CD4-positive, alpha-beta T cell (primary cell): ENCODE results near the gene COX19. TPM values are rescaled to one million over a fixed set of nuclear protein-coding genes. Genes with fewer than 3 reads are reported as not detected.

ENCODE experiments used
- ATAC-seq: fragments of 200-7000 bp; cut with Tn5 transposase; one replicate; pipeline ENCODE4 v1.10.0; 2022; ENCODE audit warnings: mild to moderate bottlenecking; ENCODE audit not compliant: poor library complexity
- CTCF ChIA-PET: fragments of 350-600 bp; sonication (Branson Sonifier 250); formaldehyde crosslinking; loops from one replicate; lab custom pipeline; 2021; ENCODE audit warnings: antibody characterized with exemption, inconsistent platforms; lab: Charles Lee
- POLR2A ChIA-PET: fragments of 350-600 bp; sonication (Branson Sonifier 250); formaldehyde crosslinking; loops from one replicate; lab custom pipeline; 2021; ENCODE audit warnings: antibody characterized with exemption, inconsistent platforms; lab: Charles Lee
- DNase-seq, 14 experiments: peaks; one replicate each; pipeline ENCODE4 v3.0.0-alpha.2; 2013 to 2020; ENCODE audit warnings: mixed read lengths in 2 of 14
- H3K27ac ChIP-seq, 2 donors: one replicate each; pipeline versions ENCODE4 v1.5.1 to v1.7.0; 2013; ENCODE audit warnings: low read length in 2 of 2, low read depth in 1 of 2, mild to moderate bottlenecking in 1 of 2
- H3K27me3 ChIP-seq, 2 experiments: 1 replicate in 1 of 2; 2 replicates in 1 of 2; pipeline versions ENCODE4 v1.6.1 to v1.7.0; 2013; ENCODE audit warnings: low read length in 2 of 2, control low read depth in 1 of 2, mild to moderate bottlenecking in 1 of 2, moderate library complexity in 1 of 2; ENCODE audit not compliant: insufficient read depth in 2 of 2, control insufficient read depth in 1 of 2
- H3K36me3 ChIP-seq: one replicate; pipeline ENCODE4 v1.6.1; 2013; ENCODE audit warnings: low read length, control low read depth; ENCODE audit not compliant: insufficient read depth
- H3K4me1 ChIP-seq: one replicate; pipeline ENCODE4 v1.6.1; 2013; ENCODE audit warnings: low read length, control low read depth; ENCODE audit not compliant: insufficient read depth
- H3K4me3 ChIP-seq: one replicate; pipeline ENCODE4 v1.5.1; 2013; ENCODE audit warnings: mild to moderate bottlenecking, low read length, moderate library complexity
- H3K9me3 ChIP-seq, 2 experiments: 1 replicate in 1 of 2; 2 replicates in 1 of 2; pipeline versions ENCODE4 v1.6.1 to v1.7.0; 2013; ENCODE audit warnings: low read length in 2 of 2, mild to moderate bottlenecking in 2 of 2, control low read depth in 1 of 2, moderate library complexity in 1 of 2; ENCODE audit not compliant: control insufficient read depth in 1 of 2, insufficient read depth in 1 of 2
- H3K27ac Mint-ChIP-seq: one replicate; pipeline ENCODE4 v1.8.0; 2020; ENCODE audit warnings: mixed read lengths
- H3K27me3 Mint-ChIP-seq: one replicate; pipeline ENCODE4 v1.8.0; 2021; ENCODE audit warnings: mixed read lengths
- H3K36me3 Mint-ChIP-seq: one replicate; pipeline ENCODE4 v1.8.0; 2021; ENCODE audit warnings: low read depth, mixed read lengths
- H3K4me1 Mint-ChIP-seq: one replicate; pipeline ENCODE4 v1.8.0; 2021; ENCODE audit warnings: low read depth, mixed read lengths
- H3K4me3 Mint-ChIP-seq: one replicate; pipeline ENCODE4 v1.8.0; 2020; ENCODE audit warnings: mild to moderate bottlenecking, mixed read lengths
- H3K9me3 Mint-ChIP-seq: one replicate; pipeline ENCODE4 v1.8.0; 2020; ENCODE audit warnings: mixed read lengths
- CTCF ChIP-seq: fragments of 200-600 bp; IDR thresholded peaks from one replicate; pipeline ENCODE4 v1.8.0; 2022; ENCODE audit warnings: antibody characterized with exemption, mild to moderate bottlenecking
- intact Hi-C, 2 experiments: fragments of 100-400 bp; cut with DNase I in 1 of 2; cut with micrococcal nuclease in 1 of 2; formaldehyde crosslinking; loops; one replicate each; pipeline versions ENCODE4 v1.15.1 to v1.9.0; 2023 to 2025; cut with DNase I, micrococcal nuclease
- total RNA-seq, 174 experiments: library from RNA in 2 of 174; stranded (reverse) in 2 of 174; gene quantifications; one replicate each; pipeline ENCODE4 v1.2.3 and lab custom pipeline; 2021 to 2026

Gene COX19
- total RNA-seq, 2 experiments from 2014 or later = 47.7 to 51.8 TPM

- peaks cover 7% of the 10 kb centered on the region for H3K4me1 Mint-ChIP-seq
Observed at GRCh38 chr7:1012716-1013095, 37.4 kb upstream of the COX19 start.

GRCh38 chr7:1012004-1012715 lies 36.8 kb upstream of the COX19 start:
- Mint-ChIP-seq H3K27me3 (no peaks in the 10 kb centered on the region), H3K4me1 (peaks cover 7% of the 10 kb centered on the region), H3K36me3 (peaks cover 9% of the 10 kb centered on the region), H3K9me3 (no peaks in the 10 kb centered on the region), H3K27ac (peak overlapping the region; percentile 67), H3K4me3 (no peak overlapping the region)
- ATAC-seq (no peak), DNase-seq (no peak)
- ChIA-PET POLR2A (no interaction called here), CTCF (no interaction called here)
- Histone ChIP-seq H3K27me3 (no peaks in the 10 kb centered on the region), H3K4me1 (peaks cover 29% of the 10 kb centered on the region), H3K27ac (no peak overlapping the region), H3K36me3 (peaks cover 16% of the 10 kb centered on the region), H3K9me3 (peaks cover 0 to 19% of the 10 kb centered on the region in 2 experiments), H3K4me3 (no peak overlapping the region)
- intact Hi-C loops = no loop called here
- no peak for TF ChIP-seq CTCF

More at GRCh38 chr7:1012716-1013095, 37.4 kb upstream of the COX19 start:
- no peak for ATAC-seq
- Histone ChIP-seq H3K4me3 (no peak overlapping the region), H3K36me3 (peaks cover 13% of the 10 kb centered on the region), H3K27me3 (no peaks in the 10 kb centered on the region), H3K4me1 (peaks cover 29% of the 10 kb centered on the region), H3K9me3 (peaks cover 0 to 19% of the 10 kb centered on the region in 2 experiments), H3K27ac (no peak overlapping the region)
- intact Hi-C loops = no loop called here
- no peaks in the 10 kb centered on the region for H3K9me3 Mint-ChIP-seq
- ChIA-PET CTCF (no interaction called here), POLR2A (no interaction called here)
- no peak for TF ChIP-seq CTCF
- H3K36me3 Mint-ChIP-seq = peaks cover 9% of the 10 kb centered on the region
- H3K27ac Mint-ChIP-seq = no peak overlapping the region
- no peak overlapping the region for H3K4me3 Mint-ChIP-seq
- no peaks in the 10 kb centered on the region for H3K27me3 Mint-ChIP-seq
- DNase-seq = no peak

GRCh38 chr7:1011297-1012003 lies 36.1 kb upstream of the COX19 start:
- Histone ChIP-seq H3K36me3 (peaks cover 20% of the 10 kb centered on the region), H3K4me3 (no peak overlapping the region), H3K27ac (no peak overlapping the region), H3K27me3 (no peaks in the 10 kb centered on the region), H3K9me3 (peaks cover 0 to 12% of the 10 kb centered on the region in 2 experiments), H3K4me1 (peaks cover 29% of the 10 kb centered on the region)
- Mint-ChIP-seq H3K9me3 (no peaks in the 10 kb centered on the region), H3K27ac (peak overlapping the region; percentile 67), H3K4me1 (peaks cover 7% of the 10 kb centered on the region), H3K4me3 (no peak overlapping the region), H3K36me3 (peaks cover 9% of the 10 kb centered on the region), H3K27me3 (no peaks in the 10 kb centered on the region)
- intact Hi-C loops = no loop called here
- DNase-seq (peak in 1 of 14 experiments; percentile 59), ATAC-seq (peak; percentile 59)
- ChIA-PET POLR2A (no interaction called here), CTCF (no interaction called here)
- TF ChIP-seq CTCF = no peak
